Glutamatergic neuron (in vitro differentiated cells): Measurements from ENCODE around the gene ZBTB16. TPM values are rescaled to one million over a fixed set of nuclear protein-coding genes. Genes with fewer than 3 reads are reported as not detected.
"Not testable (repeated sequence)": the region's sequence is repeated elsewhere in the genome, so short reads cannot be mapped to it uniquely, and the experiment has no call there.

ENCODE experiments used
- DNase-seq: peaks from one replicate; pipeline ENCODE4 v3.0.0; 2022
- H3K27ac Mint-ChIP-seq: one replicate; pipeline ENCODE4 v1.8.0; 2020; ENCODE audit warnings: mild to moderate bottlenecking, mixed read lengths, inconsistent platforms; ENCODE audit not compliant: unreplicated experiment
- H3K27me3 Mint-ChIP-seq: one replicate; pipeline ENCODE4 v1.8.0; 2020; ENCODE audit warnings: mild to moderate bottlenecking, moderate library complexity, mixed read lengths, inconsistent platforms; ENCODE audit not compliant: unreplicated experiment
- H3K36me3 Mint-ChIP-seq: one replicate; pipeline ENCODE4 v1.8.0; 2020; ENCODE audit warnings: mild to moderate bottlenecking, mixed read lengths, inconsistent platforms; ENCODE audit not compliant: unreplicated experiment
- H3K4me1 Mint-ChIP-seq: one replicate; pipeline ENCODE4 v1.8.0; 2020; ENCODE audit warnings: mild to moderate bottlenecking, low read depth, mixed read lengths, inconsistent platforms; ENCODE audit not compliant: unreplicated experiment
- H3K4me3 Mint-ChIP-seq: one replicate; pipeline ENCODE4 v1.8.0; 2020; ENCODE audit warnings: mild to moderate bottlenecking, mixed read lengths, inconsistent platforms; ENCODE audit not compliant: unreplicated experiment
- H3K9me3 Mint-ChIP-seq: one replicate; pipeline ENCODE4 v1.8.0; 2020; ENCODE audit warnings: mild to moderate bottlenecking, moderate library complexity, mixed read lengths, inconsistent platforms; ENCODE audit not compliant: unreplicated experiment
- CTCF ChIP-seq: fragments of 200-600 bp; sonication (generic); IDR thresholded peaks from one replicate; pipeline ENCODE4 v1.5.0; 2021; ENCODE audit not compliant: partially characterized antibody, unreplicated experiment
- total RNA-seq: library from RNA; stranded (reverse); fragmentation: NEBNext Ultra II Directional; extraction: Animal tissue kit (Norgen Biotek cat#: 25700); gene quantifications from one replicate; pipeline ENCODE4 v1.2.1, GENCODE V29; 2021; ENCODE audit not compliant: unreplicated experiment

Gene ZBTB16
- total RNA-seq, 1 donor from 2014 or later: 9.0 TPM

GRCh38 chr11:114049050-114049449 is 10.5 kb upstream of the ZBTB16 start:
- H3K9me3 Mint-ChIP-seq: peaks cover 2% of the 10 kb centered on the region
- H3K27ac Mint-ChIP-seq: no peak overlapping the region
- no peak for TF ChIP-seq CTCF
- no peaks in the 10 kb centered on the region for H3K27me3 Mint-ChIP-seq
- DNase-seq: no peak
- H3K36me3 Mint-ChIP-seq: no peaks in the 10 kb centered on the region
- H3K4me3 Mint-ChIP-seq: no peak overlapping the region
- H3K4me1 Mint-ChIP-seq: no peaks in the 10 kb centered on the region

GRCh38 chr11:114049766-114050165 is 9.7 kb upstream of the ZBTB16 start:
- not testable (repeated sequence) for H3K36me3 Mint-ChIP-seq, H3K27ac Mint-ChIP-seq, H3K4me3 Mint-ChIP-seq, H3K4me1 Mint-ChIP-seq, DNase-seq, H3K27me3 Mint-ChIP-seq, H3K9me3 Mint-ChIP-seq

GRCh38 chr11:114050258-114050927 is 9.1 kb upstream of the ZBTB16 start:
- H3K4me1 Mint-ChIP-seq: no peaks in the 10 kb centered on the region
- H3K36me3 Mint-ChIP-seq: no peaks in the 10 kb centered on the region
- H3K27ac Mint-ChIP-seq: no peak overlapping the region
- TF ChIP-seq CTCF: no peak
- no peak overlapping the region for H3K4me3 Mint-ChIP-seq
- no peak for DNase-seq
- no peaks in the 10 kb centered on the region for H3K27me3 Mint-ChIP-seq
- H3K9me3 Mint-ChIP-seq: peaks cover 2% of the 10 kb centered on the region

GRCh38 chr11:114051558-114051957 is 8.0 kb upstream of the ZBTB16 start:
- Mint-ChIP-seq H3K27ac (no peak overlapping the region), H3K4me1 (no peaks in the 10 kb centered on the region), H3K36me3 (no peaks in the 10 kb centered on the region), H3K9me3 (peaks cover 2% of the 10 kb centered on the region), H3K27me3 (no peaks in the 10 kb centered on the region), H3K4me3 (no peak overlapping the region)
- no peak for DNase-seq
- TF ChIP-seq CTCF: no peak

GRCh38 chr11:114052160-114052559 is 7.4 kb upstream of the ZBTB16 start:
- Mint-ChIP-seq H3K27ac (no peak overlapping the region), H3K9me3 (no peaks in the 10 kb centered on the region), H3K4me3 (no peak overlapping the region), H3K27me3 (peaks cover 3% of the 10 kb centered on the region), H3K36me3 (no peaks in the 10 kb centered on the region), H3K4me1 (no peaks in the 10 kb centered on the region)
- TF ChIP-seq CTCF: no peak
- DNase-seq: no peak
